K562 (cell line): ENCODE measurements around the gene DLK1. TPM values are rescaled to one million over a fixed set of nuclear protein-coding genes. Genes with fewer than 3 reads are reported as not detected.

Experiments
- ATAC-seq: fragments of 200-7000 bp; cut with Tn5 transposase; 3 replicates; pipeline ENCODE4 v1.9.1; 2020; ENCODE audit warnings: moderate library complexity
- BruUV-seq: library from RNA; stranded (reverse); fragments of 400-500 nt; replicated peaks from 2 replicates; lab custom pipeline; 2021; lab: Mats Ljungman, UMichigan
- CTCF ChIA-PET: fragments of 300-600 bp; formaldehyde crosslinking; extraction: SDS; loops from one replicate; lab custom pipeline; 2021; ENCODE audit warnings: low intra/inter-chr PET ratio; lab: Yijun Ruan, JAX
- POLR2A ChIA-PET: fragments of 300-600, 350-650 bp; sonication (Branson Sonifier 250); formaldehyde crosslinking; extraction: SDS; loops from one replicate; lab custom pipeline; 2021; ENCODE audit warnings: antibody characterized with exemption, inconsistent platforms; lab: Yijun Ruan, JAX
- DNase-seq, 4 experiments: peaks; one replicate each; pipeline versions ENCODE4 v3.0.0 to v3.0.0-alpha.2; 2011 to 2018; ENCODE audit warnings: low spot score in 3 of 4, mixed read lengths in 3 of 4; ENCODE audit errors: extremely low read depth in 1 of 4
- FAIRE-seq: peaks from 2 replicates; lab custom pipeline; 2011; peaks lifted over from hg19 to GRCh38; lab: Jason Lieb, UNC
- H2AFZ ChIP-seq: 2 replicates; pipeline ENCODE4 v1.6.0; 2011; ENCODE audit warnings: low read depth, low read length, control low read depth, inconsistent platforms
- H3K27ac ChIP-seq: fragments of 200-600 bp; 3 replicates; pipeline ENCODE4 v1.8.0; 2011; ENCODE audit warnings: low read depth, mild to moderate bottlenecking, control low read depth, inconsistent platforms, low read length, moderate library complexity, mixed read lengths; ENCODE audit errors: extremely low read depth
- H3K27me3 ChIP-seq, 2 experiments: fragments of 300-600 bp in 1 of 2; 2 replicates in 1 of 2; 3 replicates in 1 of 2; pipeline versions ENCODE4 v1.6.0 to v1.8.0; 2011; ENCODE audit warnings: inconsistent platforms in 2 of 2, low read length in 2 of 2, mild to moderate bottlenecking in 1 of 2, mixed read lengths in 1 of 2, moderate library complexity in 1 of 2; ENCODE audit not compliant: control insufficient read depth in 2 of 2, insufficient read depth in 2 of 2
- H3K36me3 ChIP-seq: fragments of 300-600 bp; 3 replicates; pipeline ENCODE4 v1.8.0; 2011; ENCODE audit warnings: mild to moderate bottlenecking, low read length, inconsistent platforms; ENCODE audit not compliant: control insufficient read depth, insufficient read depth
- H3K4me1 ChIP-seq, 2 experiments: fragments of 200-600 bp in 1 of 2; replicated peaks in 1 of 2; 2 replicates in 1 of 2; 3 replicates in 1 of 2; pipeline versions ENCODE4 v1.5.1 to v1.8.0; 2011; ENCODE audit warnings: inconsistent platforms in 2 of 2, low read length in 2 of 2, mild to moderate bottlenecking in 1 of 2, mixed read lengths in 1 of 2, moderate library complexity in 1 of 2; ENCODE audit not compliant: control insufficient read depth in 2 of 2, insufficient read depth in 2 of 2
- H3K4me2 ChIP-seq: 2 replicates; pipeline ENCODE4 v1.6.1; 2011; ENCODE audit warnings: low read length, control low read depth, inconsistent platforms, mixed read lengths; ENCODE audit not compliant: insufficient read depth
- H3K4me3 ChIP-seq: fragments of 200-600 bp; sonication (generic), shearing (Covaris generic); 2 replicates; pipeline ENCODE4 v1.5.1; 2016; ENCODE audit warnings: control low read depth, inconsistent platforms
- H3K79me2 ChIP-seq: fragments of 200-600 bp; 3 replicates; pipeline ENCODE4 v1.8.0; 2011; ENCODE audit warnings: low read length, inconsistent platforms; ENCODE audit not compliant: control insufficient read depth, insufficient read depth
- H3K9ac ChIP-seq, 2 experiments: 2 replicates each; pipeline versions ENCODE4 v1.6.0 to v1.6.1; 2011; ENCODE audit warnings: low read depth in 2 of 2, low read length in 2 of 2, control low read depth in 1 of 2, inconsistent platforms in 1 of 2, mild to moderate bottlenecking in 1 of 2, mixed read lengths in 1 of 2; ENCODE audit not compliant: insufficient read depth in 1 of 2
- H3K9me1 ChIP-seq: one replicate; pipeline ENCODE4 v1.6.0; 2011; ENCODE audit warnings: inconsistent platforms, mild to moderate bottlenecking, low read length, moderate library complexity; ENCODE audit not compliant: control insufficient read depth, insufficient read depth
- H3K9me3 ChIP-seq: replicated peaks from 2 replicates; pipeline ENCODE4 v1.5.1; 2011; ENCODE audit warnings: low read depth, low read length, inconsistent platforms; ENCODE audit not compliant: control insufficient read depth, insufficient read depth
- H4K20me1 ChIP-seq: replicated peaks from 2 replicates; pipeline ENCODE4 v1.6.1; 2011; ENCODE audit warnings: low read length, inconsistent platforms, mixed read lengths; ENCODE audit not compliant: control insufficient read depth, insufficient read depth
- LCOR ChIP-seq: sonication (generic); formaldehyde crosslinking; IDR thresholded peaks from 2 replicates; pipeline ENCODE4 v1.8.0; 2022; ENCODE audit warnings: mild to moderate bottlenecking, missing genetic modification reagents
- MAZ ChIP-seq, 2 experiments: fragments of 450-650 bp in 1 of 2; sonication (generic) in 1 of 2; formaldehyde crosslinking; IDR thresholded peaks in 1 of 2; conservative IDR thresholded peaks in 1 of 2; 2 replicates each; pipeline versions ENCODE4 v1.4.0 to v1.5.0; 2020; ENCODE audit warnings: mild to moderate bottlenecking in 1 of 2, missing genetic modification reagents in 1 of 2
- MYNN ChIP-seq, 2 experiments: sonication (generic); formaldehyde crosslinking in 1 of 2; IDR thresholded peaks; 2 replicates each; pipeline versions ENCODE4 v1.5.0 to v1.6.1; 2016 to 2020; ENCODE audit warnings: antibody characterized with exemption in 1 of 2, missing genetic modification reagents in 1 of 2
- NFIC ChIP-seq: fragments of 450-650 bp; IDR thresholded peaks from 2 replicates; pipeline ENCODE4 v1.6.1; 2017; ENCODE audit warnings: mild to moderate bottlenecking, inconsistent platforms
- POLR2B ChIP-seq: fragments of 450-650 bp; IDR thresholded peaks from 2 replicates; pipeline ENCODE4 v1.6.1; 2018; ENCODE audit warnings: low read depth; ENCODE audit not compliant: partially characterized antibody
- RBBP5 ChIP-seq: fragments of 200-600 bp; sonication (generic); IDR thresholded peaks from 2 replicates; pipeline ENCODE4 v1.6.1; 2012; ENCODE audit warnings: borderline replicate concordance, mild to moderate bottlenecking, low read length, control low read depth, inconsistent platforms; ENCODE audit not compliant: insufficient read depth, poor library complexity, severe bottlenecking
- TEAD1 ChIP-seq, 2 experiments: fragments of 450-650 bp in 1 of 2; sonication (generic) in 1 of 2; formaldehyde crosslinking; IDR thresholded peaks; 2 replicates each; pipeline versions ENCODE4 v1.4.0 to v1.8.0; 2020 to 2022; ENCODE audit warnings: mild to moderate bottlenecking in 2 of 2, missing genetic modification reagents in 1 of 2
- WGBS: fragments of 100-300 bp; shearing (Covaris generic); methylation state at CpG from one replicate; pipeline ENCODE4 v1.1.6; 2016; ENCODE audit warnings: low coverage, mixed read lengths; ENCODE audit not compliant: insufficient coverage; ENCODE audit errors: missing lambda C conversion rate; 5-methylcytosine and 5-hydroxymethylcytosine counted together
- in situ Hi-C: fragments of 300-500 bp; cut with MboI; formaldehyde crosslinking; loops from 4 replicates; pipeline ENCODE4 v1.15.0; 2018; ENCODE audit warnings: inconsistent platforms, mixed read lengths
- intact Hi-C: fragments of 100-400 bp; cut with micrococcal nuclease; formaldehyde crosslinking; loops from 2 replicates; pipeline ENCODE4 v1.14.2; 2022
- polyA plus RNA-seq, 8 experiments: library from polyadenylated mRNA; depleted of rRNA in 4 of 8; stranded (reverse) in 5 of 8; unstranded in 3 of 8; fragments of >200 nt; fragmentation: Nextera tagmentation in 2 of 8; fragmentation: Illumina TruSeq in 1 of 8; extraction: Ambion mirVana in 2 of 8; extraction: Trizol in 1 of 8; gene quantifications; 2 replicates each; pipeline versions ENCODE4 v1.2.1 to v1.2.3, GENCODE V29; 2011 to 2014; ENCODE audit warnings: inconsistent platforms in 1 of 8, missing spikeins in 1 of 8
- total RNA-seq, 7 experiments: library from RNA; depleted of rRNA in 6 of 7; stranded (reverse); fragments of >200 nt in 6 of 7; fragmentation: Illumina TruSeq in 2 of 7; extraction: Trizol in 2 of 7; gene quantifications; 2 replicates each; pipeline versions ENCODE4 v1.2.1 to v1.2.3, GENCODE V29; 2011 to 2021; ENCODE audit warnings: low replicate concordance in 1 of 7
- TF ChIP-seq, protein P1 (sequence below): fragments of 250-450 bp; sonication (Bioruptor Pico); IDR thresholded peaks from 2 replicates; pipeline ENCODE4 v1.4.0; 2020; ENCODE audit warnings: mild to moderate bottlenecking, moderate library complexity
- TF ChIP-seq, protein P2 (sequence below): sonication (generic); formaldehyde crosslinking; IDR thresholded peaks from 2 replicates; pipeline ENCODE4 v1.8.0; 2022; ENCODE audit warnings: missing genetic modification reagents, mild to moderate bottlenecking, moderate library complexity, borderline replicate concordance

Gene DLK1
- total and polyA plus RNA-seq, 9 of the 15 experiments (the other 6 are each of a cell fraction or from before 2014, with no cell fraction given): 4.4 to 97.2 (median 15.3) TPM

DNA sequence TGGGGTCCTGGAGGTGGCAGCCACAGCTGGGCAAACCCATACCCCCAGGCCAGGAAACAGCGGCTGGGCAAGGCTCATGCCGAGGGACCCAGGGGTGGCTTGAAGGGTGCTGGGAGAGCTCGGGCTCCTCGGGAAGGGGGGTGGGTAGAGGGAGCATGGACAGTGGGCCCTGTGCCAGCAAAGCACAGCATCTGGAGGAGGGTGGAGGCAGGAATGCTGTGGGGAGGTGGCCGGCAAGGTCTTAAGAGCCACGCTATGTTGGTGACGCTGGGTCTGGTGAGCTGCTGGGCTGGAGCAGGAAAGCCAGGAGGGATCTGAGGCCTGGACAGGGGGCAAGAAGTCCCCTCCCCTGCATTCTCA lies 48.2 kb upstream of the DLK1 start:
- H3K9me3 ChIP-seq: no peaks in the 10 kb centered on the region
- intact Hi-C loops: no loop called here
- ChIA-PET CTCF (no interaction called here), POLR2A (interaction anchor here (1.0 kb wide), 1 partner anchor 12 kb away, joined by 3 read pairs; no protein-coding TSS in a partner anchor)
- peak overlapping the region; percentile 25 for H2AFZ ChIP-seq
- no peak for ATAC-seq
- no peaks in the 10 kb centered on the region for H3K9me1 ChIP-seq
- in situ Hi-C loops: no loop called here
- H3K4me2 ChIP-seq: no peak overlapping the region
- FAIRE-seq: no peak
- H3K4me1 ChIP-seq: peaks cover 65 to 66% of the 10 kb centered on the region in 2 experiments
- no peak overlapping the region for H3K4me3 ChIP-seq
- no TSS peak for BruUV-seq
- no peaks in the 10 kb centered on the region for H3K27me3 ChIP-seq
- 38% methylated on average over 5 of the region's 7 CpGs for WGBS
- no peaks in the 10 kb centered on the region for H3K36me3 ChIP-seq
- no peaks in the 10 kb centered on the region for H4K20me1 ChIP-seq
- H3K79me2 ChIP-seq: no peaks in the 10 kb centered on the region
- TF ChIP-seq, protein P1, sequence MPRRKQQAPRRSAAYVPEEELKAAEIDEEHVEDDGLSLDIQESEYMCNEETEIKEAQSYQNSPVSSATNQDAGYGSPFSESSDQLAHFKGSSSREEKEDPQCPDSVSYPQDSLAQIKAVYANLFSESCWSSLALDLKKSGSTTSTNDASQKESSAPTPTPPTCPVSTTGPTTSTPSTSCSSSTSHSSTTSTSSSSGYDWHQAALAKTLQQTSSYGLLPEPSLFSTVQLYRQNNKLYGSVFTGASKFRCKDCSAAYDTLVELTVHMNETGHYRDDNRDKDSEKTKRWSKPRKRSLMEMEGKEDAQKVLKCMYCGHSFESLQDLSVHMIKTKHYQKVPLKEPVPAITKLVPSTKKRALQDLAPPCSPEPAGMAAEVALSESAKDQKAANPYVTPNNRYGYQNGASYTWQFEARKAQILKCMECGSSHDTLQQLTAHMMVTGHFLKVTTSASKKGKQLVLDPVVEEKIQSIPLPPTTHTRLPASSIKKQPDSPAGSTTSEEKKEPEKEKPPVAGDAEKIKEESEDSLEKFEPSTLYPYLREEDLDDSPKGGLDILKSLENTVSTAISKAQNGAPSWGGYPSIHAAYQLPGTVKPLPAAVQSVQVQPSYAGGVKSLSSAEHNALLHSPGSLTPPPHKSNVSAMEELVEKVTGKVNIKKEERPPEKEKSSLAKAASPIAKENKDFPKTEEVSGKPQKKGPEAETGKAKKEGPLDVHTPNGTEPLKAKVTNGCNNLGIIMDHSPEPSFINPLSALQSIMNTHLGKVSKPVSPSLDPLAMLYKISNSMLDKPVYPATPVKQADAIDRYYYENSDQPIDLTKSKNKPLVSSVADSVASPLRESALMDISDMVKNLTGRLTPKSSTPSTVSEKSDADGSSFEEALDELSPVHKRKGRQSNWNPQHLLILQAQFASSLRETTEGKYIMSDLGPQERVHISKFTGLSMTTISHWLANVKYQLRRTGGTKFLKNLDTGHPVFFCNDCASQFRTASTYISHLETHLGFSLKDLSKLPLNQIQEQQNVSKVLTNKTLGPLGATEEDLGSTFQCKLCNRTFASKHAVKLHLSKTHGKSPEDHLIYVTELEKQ (CRISPR knock-in tag): no peak
- 0 out of 4 replicates have a peak, but pooled peaks of 1 of the 2 experiments have one; percentile 1 for TF ChIP-seq MAZ (CRISPR knock-in tag; conservative IDR thresholded peaks at IDR 0.05 in 1 of 2, IDR thresholded peaks at IDR 0.05 in 1 of 2)
- TF ChIP-seq, protein P2, sequence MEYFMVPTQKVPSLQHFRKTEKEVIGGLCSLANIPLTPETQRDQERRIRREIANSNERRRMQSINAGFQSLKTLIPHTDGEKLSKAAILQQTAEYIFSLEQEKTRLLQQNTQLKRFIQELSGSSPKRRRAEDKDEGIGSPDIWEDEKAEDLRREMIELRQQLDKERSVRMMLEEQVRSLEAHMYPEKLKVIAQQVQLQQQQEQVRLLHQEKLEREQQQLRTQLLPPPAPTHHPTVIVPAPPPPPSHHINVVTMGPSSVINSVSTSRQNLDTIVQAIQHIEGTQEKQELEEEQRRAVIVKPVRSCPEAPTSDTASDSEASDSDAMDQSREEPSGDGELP: no peak
- TF ChIP-seq RBBP5: peak; percentile 41
- TF ChIP-seq NFIC: peak; percentile 74
- 0 out of 2 replicates have a peak, but pooled peaks have one; percentile 15 for TF ChIP-seq LCOR (CRISPR knock-in tag)
- 0 out of 2 replicates have a peak, but pooled peaks have one; percentile 12 for TF ChIP-seq MYNN (IDR thresholded peaks at IDR 0.05)
- TF ChIP-seq MYNN (CRISPR knock-in tag; IDR thresholded peaks at IDR 0.05): no peak
- TF ChIP-seq POLR2B: no peak
- 0 out of 4 replicates have a peak, but pooled peaks of 1 of the 2 experiments have one; percentile 5 for TF ChIP-seq TEAD1 (CRISPR knock-in tag; IDR thresholded peaks at IDR 0.05)
- peak overlapping the region; percentile 87 for H3K27ac ChIP-seq
- H3K9ac ChIP-seq: peak overlapping the region; percentile 20 to 91; a peak in 3 of 4 replicates
- peak in 2 of 4 experiments; percentile 39 to 46 for DNase-seq
